Measurements from ENCODE around the gene RSRP1. TPM values are rescaled to one million over a fixed set of nuclear protein-coding genes. Genes with fewer than 3 reads are reported as not detected.
"Not testable (repeated sequence)": the region's sequence is repeated elsewhere in the genome, so short reads cannot be mapped to it uniquely, and the experiment has no call there.

The RSRP1 gene
- total RNA-seq, 2 experiments from 2014 or later = 63.1 to 67.6 TPM

DNA sequence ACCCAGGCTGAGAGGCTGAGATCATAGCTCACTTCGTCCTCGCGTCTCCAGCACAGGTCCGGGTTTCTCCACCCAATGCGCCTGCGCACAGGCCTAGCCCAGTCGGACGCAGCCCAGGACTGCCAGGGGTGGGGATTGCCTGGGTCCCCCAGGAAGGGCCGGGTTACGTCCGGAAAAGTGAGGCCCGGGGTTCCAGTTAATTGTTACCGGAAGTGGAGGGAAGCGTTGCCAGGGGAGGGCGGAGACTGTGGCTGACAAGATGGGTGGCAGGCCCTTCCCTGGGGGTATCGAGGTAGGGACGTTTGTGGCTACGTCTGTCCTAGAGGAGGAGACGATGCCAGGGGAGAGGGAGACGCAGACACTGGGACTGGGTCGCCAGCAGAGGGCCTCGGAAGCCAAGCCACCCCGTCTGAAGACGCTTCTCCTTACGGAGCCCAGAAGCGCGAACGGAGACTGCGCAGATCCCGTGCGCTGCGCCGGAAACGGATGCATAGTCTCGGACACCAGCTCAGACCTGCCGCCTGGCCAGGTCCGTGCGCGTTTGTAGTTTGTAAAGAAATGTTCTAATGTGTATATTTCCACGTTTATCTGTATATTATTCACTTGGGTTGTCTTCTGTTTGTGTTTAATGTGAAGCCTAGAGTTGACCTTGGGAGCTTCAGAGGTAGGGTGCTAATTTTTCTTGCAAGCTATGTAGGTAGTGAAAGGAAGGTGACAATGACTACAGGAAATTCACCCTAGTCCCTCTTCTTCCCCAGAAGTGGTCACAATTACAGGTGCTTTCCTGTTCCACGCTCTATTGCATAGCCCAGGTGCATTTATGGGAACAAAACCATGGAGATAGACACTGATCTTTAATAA is 7.3 kb downstream of the RSRP1 start:
- peak; percentile 96 for DNase-seq
- H3K27ac Mint-ChIP-seq = peak overlapping the region; percentile 92
- H3K27me3 Mint-ChIP-seq = no peaks in the 10 kb centered on the region
- peak overlapping the region; percentile 86 for H3K4me3 Mint-ChIP-seq
- peaks cover 27% of the 10 kb centered on the region for H3K36me3 Mint-ChIP-seq
- H3K9me3 Mint-ChIP-seq = no peaks in the 10 kb centered on the region
- H3K4me1 Mint-ChIP-seq = peaks cover 43% of the 10 kb centered on the region

DNA sequence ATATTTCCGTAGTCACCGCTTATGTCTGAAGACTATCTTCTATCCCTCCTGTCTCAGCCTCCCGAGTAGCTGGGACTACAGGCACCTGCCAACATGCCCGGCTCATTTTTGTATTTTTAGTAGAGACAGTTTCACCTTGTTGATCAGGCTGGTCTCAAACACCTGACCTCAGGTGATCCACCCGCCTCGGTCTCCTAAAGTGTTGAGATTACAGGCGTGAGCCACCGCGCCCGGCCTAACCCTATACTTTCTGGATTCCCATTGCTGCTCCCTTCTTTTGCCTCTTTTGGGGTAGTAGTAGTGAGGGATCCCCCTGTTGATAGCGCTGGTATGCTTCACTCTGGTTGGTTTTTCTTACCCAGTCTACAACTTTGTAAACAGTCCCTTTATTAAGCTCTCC is 9.2 kb downstream of the RSRP1 start:
- no peak overlapping the region for H3K4me3 Mint-ChIP-seq
- H3K36me3 Mint-ChIP-seq = peaks cover 22% of the 10 kb centered on the region
- H3K4me1 Mint-ChIP-seq = peaks cover 42% of the 10 kb centered on the region

GRCh38 chr1:25236261-25236660 is 11.0 kb downstream of the RSRP1 start:
- Mint-ChIP-seq H3K36me3 (peaks cover 16% of the 10 kb centered on the region), H3K4me1 (peaks cover 41% of the 10 kb centered on the region)
- H3K27me3 Mint-ChIP-seq, DNase-seq, H3K27ac Mint-ChIP-seq, H3K4me3 Mint-ChIP-seq, H3K9me3 Mint-ChIP-seq: not testable (repeated sequence)

More for the DNA sequence above, 9.2 kb downstream of the RSRP1 start:
- Mint-ChIP-seq H3K27ac (peak overlapping the region; percentile 3), H3K27me3 (no peaks in the 10 kb centered on the region), H3K9me3 (no peaks in the 10 kb centered on the region)
- DNase-seq = no peak

- DNase-seq, H3K9me3 Mint-ChIP-seq, H3K4me3 Mint-ChIP-seq, H3K27ac Mint-ChIP-seq, H3K27me3 Mint-ChIP-seq: not testable (repeated sequence)
- Mint-ChIP-seq H3K4me1 (peaks cover 41% of the 10 kb centered on the region), H3K36me3 (peaks cover 16% of the 10 kb centered on the region)
These were observed 11.8 kb downstream of the RSRP1 start for GRCh38 chr1:25235411-25235810.

- Mint-ChIP-seq H3K27me3 (no peaks in the 10 kb centered on the region), H3K4me3 (no peak overlapping the region), H3K36me3 (peaks cover 15% of the 10 kb centered on the region), H3K9me3 (no peaks in the 10 kb centered on the region), H3K27ac (no peak overlapping the region), H3K4me1 (peaks cover 31% of the 10 kb centered on the region)
- DNase-seq = peak; percentile 72
These were observed 14.1 kb downstream of the RSRP1 start for GRCh38 chr1:25232866-25233784.

- Mint-ChIP-seq H3K36me3 (peaks cover 18% of the 10 kb centered on the region), H3K27ac (no peak within 1 kb of the TSS), H3K9me3 (no peaks in the 10 kb centered on the region), H3K4me1 (peaks cover 32% of the 10 kb centered on the region), H3K27me3 (no peaks in the 10 kb centered on the region), H3K4me3 (no peak within 1 kb of the TSS)
- DNase-seq = peak; percentile 92
These were observed 15.0 kb downstream of the RSRP1 start, which contains the start of gene SYF2 for GRCh38 chr1:25232027-25232865. Gene SYF2, minus strand, starts transcription at chr1:25232502. Its CDS starts 35 bp downstream, at chr1:25232467.

DNA sequence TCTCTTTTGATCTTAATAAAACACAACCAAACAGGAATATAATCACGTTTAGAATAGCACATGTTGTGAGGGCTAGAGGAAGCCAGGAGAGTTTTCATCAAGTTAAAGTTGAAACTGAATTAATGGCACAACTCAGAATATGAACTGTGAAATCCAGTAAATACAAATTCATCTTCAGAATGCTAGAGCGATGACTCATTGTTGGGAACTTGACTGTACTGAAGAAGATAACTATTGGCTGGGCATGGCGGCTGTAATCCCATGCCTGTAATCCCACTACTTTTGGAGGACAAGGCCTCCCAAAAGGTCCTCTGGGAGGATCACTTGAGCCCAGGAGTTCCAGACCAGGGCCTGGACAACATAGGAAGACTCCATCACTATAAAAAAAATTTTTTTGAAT is 23.8 kb downstream of the RSRP1 start:
- H3K36me3 Mint-ChIP-seq = peaks cover 14% of the 10 kb centered on the region
- no peak overlapping the region for H3K27ac Mint-ChIP-seq
- H3K4me3 Mint-ChIP-seq = no peak overlapping the region
- peaks cover 4% of the 10 kb centered on the region for H3K4me1 Mint-ChIP-seq
- DNase-seq = no peak
- no peaks in the 10 kb centered on the region for H3K27me3 Mint-ChIP-seq
- H3K9me3 Mint-ChIP-seq = no peaks in the 10 kb centered on the region

- H3K9me3 Mint-ChIP-seq = no peaks in the 10 kb centered on the region
- H3K36me3 Mint-ChIP-seq = peaks cover 11% of the 10 kb centered on the region
- H3K4me3 Mint-ChIP-seq = no peak overlapping the region
- H3K27ac Mint-ChIP-seq = no peak overlapping the region
- H3K4me1 Mint-ChIP-seq = no peaks in the 10 kb centered on the region
- no peaks in the 10 kb centered on the region for H3K27me3 Mint-ChIP-seq
- no peak for DNase-seq
These were observed 24.6 kb downstream of the RSRP1 start for GRCh38 chr1:25222606-25223005.

- Mint-ChIP-seq H3K4me1 (no peaks in the 10 kb centered on the region), H3K27ac (no peak overlapping the region), H3K9me3 (no peaks in the 10 kb centered on the region), H3K36me3 (peaks cover 9% of the 10 kb centered on the region), H3K27me3 (no peaks in the 10 kb centered on the region), H3K4me3 (no peak overlapping the region)
- no peak for DNase-seq
These were observed 26.6 kb downstream of the RSRP1 start for GRCh38 chr1:25220666-25221065.

DNA sequence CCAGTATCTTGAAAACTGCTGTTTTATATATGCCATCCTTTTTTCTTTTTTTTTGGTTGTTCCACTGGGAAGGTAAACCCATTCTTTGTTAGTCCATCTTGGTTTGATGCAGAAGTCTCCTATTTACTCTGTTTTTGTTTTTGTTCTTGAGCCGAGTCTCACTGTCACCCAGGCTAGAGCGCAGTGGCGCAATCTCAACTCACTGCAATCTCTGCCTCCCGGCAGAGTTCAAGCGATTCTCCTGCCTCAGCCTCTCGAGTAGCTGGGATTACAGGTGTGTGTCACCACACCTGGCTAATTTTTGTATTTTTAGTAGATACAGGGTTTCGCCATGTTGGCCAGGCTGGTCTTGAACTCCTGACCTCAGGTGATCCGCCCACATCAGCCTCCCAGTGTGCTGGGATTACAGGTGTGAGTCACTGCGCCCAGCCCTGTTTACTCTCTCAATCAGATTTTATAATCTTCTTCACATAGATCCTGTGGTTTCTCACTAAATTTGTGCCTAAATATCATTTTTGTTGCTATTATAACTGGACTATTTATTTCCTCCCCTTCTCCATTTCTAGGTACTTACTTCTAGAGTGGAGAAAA is 27.5 kb downstream of the RSRP1 start:
- peaks cover 9% of the 10 kb centered on the region for H3K36me3 Mint-ChIP-seq
- no peaks in the 10 kb centered on the region for H3K27me3 Mint-ChIP-seq
- no peaks in the 10 kb centered on the region for H3K4me1 Mint-ChIP-seq
- no peak overlapping the region for H3K4me3 Mint-ChIP-seq
- no peak overlapping the region for H3K27ac Mint-ChIP-seq
- no peak for DNase-seq
- H3K9me3 Mint-ChIP-seq = no peaks in the 10 kb centered on the region

- Mint-ChIP-seq H3K4me3 (no peak overlapping the region), H3K9me3 (no peaks in the 10 kb centered on the region), H3K27me3 (no peaks in the 10 kb centered on the region), H3K36me3 (peaks cover 3% of the 10 kb centered on the region), H3K4me1 (no peaks in the 10 kb centered on the region), H3K27ac (no peak overlapping the region)
- DNase-seq = no peak
These were observed 29.5 kb downstream of the RSRP1 start for GRCh38 chr1:25217598-25218232.

GRCh38 chr1:25217015-25217414 is 30.2 kb downstream of the RSRP1 start:
- H3K4me3 Mint-ChIP-seq = no peak overlapping the region
- no peak overlapping the region for H3K27ac Mint-ChIP-seq
- no peak for DNase-seq
- H3K36me3 Mint-ChIP-seq = peaks cover 3% of the 10 kb centered on the region
- H3K4me1 Mint-ChIP-seq = no peaks in the 10 kb centered on the region
- no peaks in the 10 kb centered on the region for H3K9me3 Mint-ChIP-seq
- H3K27me3 Mint-ChIP-seq = peaks cover 4% of the 10 kb centered on the region

DNA sequence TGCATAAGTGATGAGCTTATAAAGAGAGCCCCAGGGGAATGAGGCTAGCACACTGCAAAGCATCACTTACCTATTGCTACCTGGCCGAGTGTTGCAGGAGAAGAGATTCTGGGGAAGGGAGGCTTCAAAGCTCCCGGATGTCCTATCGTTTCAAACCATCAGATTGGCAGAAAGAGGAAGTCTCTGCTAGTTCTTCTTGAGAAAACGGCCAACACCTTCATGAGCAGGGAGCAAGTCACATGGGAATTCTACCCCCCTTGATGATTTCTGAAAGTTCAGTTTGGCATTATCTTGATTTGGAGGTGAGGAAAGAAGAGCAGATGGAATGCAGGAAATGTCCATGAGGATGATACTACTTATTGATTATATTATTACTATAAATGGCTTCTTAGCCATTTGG is 31.1 kb downstream of the RSRP1 start:
- Mint-ChIP-seq H3K36me3 (peaks cover 3% of the 10 kb centered on the region), H3K9me3 (no peaks in the 10 kb centered on the region), H3K27me3 (peaks cover 7% of the 10 kb centered on the region), H3K27ac (no peak overlapping the region), H3K4me3 (no peak overlapping the region), H3K4me1 (no peaks in the 10 kb centered on the region)
- no peak for DNase-seq

DNA sequence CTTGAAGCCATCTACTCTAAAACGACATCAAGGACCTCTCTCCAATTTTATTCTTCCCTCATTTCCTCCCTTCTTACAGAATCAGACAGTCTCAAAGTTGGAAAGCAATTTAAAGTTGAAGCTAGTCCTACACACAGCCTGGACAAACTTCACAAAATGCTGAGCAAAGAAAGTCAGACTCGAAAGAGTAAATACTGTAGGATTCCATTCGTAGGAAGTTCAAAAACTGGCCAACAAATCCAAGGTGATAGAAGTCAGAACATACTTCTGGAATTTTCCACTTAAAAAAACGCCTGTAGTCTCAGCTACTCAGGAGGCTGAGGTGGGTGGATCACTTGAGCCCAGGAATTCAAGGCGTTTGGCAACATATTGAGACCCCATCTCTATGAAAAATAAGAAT is 34.5 kb downstream of the RSRP1 start:
- H3K9me3 Mint-ChIP-seq = no peaks in the 10 kb centered on the region
- DNase-seq = no peak

More for the DNA sequence above, 34.5 kb downstream of the RSRP1 start:
- Mint-ChIP-seq H3K4me3 (no peak overlapping the region), H3K27me3 (peaks cover 8% of the 10 kb centered on the region), H3K4me1 (no peaks in the 10 kb centered on the region), H3K36me3 (no peaks in the 10 kb centered on the region), H3K27ac (no peak overlapping the region)

Data from activated naive CD8-positive, alpha-beta T cell treated with anti-CD3 and anti-CD28 coated beads for 36 hours (primary cell).